RWPE1 (cell line): Measurements from ENCODE around the gene PLEKHD1.

ENCODE experiments used
- CTCF ChIA-PET: fragments of 350-600 bp; sonication (Branson Sonifier 250); formaldehyde crosslinking; extraction: SDS; loops from one replicate; lab custom pipeline; 2021; lab: Yijun Ruan, JAX
- POLR2A ChIA-PET: fragments of 400-600 bp; formaldehyde crosslinking; extraction: SDS; loops from one replicate; lab custom pipeline; 2020; ENCODE audit warnings: antibody characterized with exemption; ENCODE audit not compliant: low non-redundant PET; lab: Yijun Ruan, JAX
- DNase-seq: peaks from one replicate; pipeline ENCODE4 v3.0.0; 2012; ENCODE audit warnings: low spot score
- H3K27ac ChIP-seq: fragments of 450-650 bp; 2 replicates; pipeline ENCODE4 v1.5.1; 2017
- TF ChIP-seq, protein P1 (sequence below): fragments of 450-650 bp; conservative IDR thresholded peaks from 2 replicates; pipeline ENCODE4 v1.5.1; 2017; ENCODE audit warnings: low read depth, mild to moderate bottlenecking

Gene PLEKHD1

DNA sequence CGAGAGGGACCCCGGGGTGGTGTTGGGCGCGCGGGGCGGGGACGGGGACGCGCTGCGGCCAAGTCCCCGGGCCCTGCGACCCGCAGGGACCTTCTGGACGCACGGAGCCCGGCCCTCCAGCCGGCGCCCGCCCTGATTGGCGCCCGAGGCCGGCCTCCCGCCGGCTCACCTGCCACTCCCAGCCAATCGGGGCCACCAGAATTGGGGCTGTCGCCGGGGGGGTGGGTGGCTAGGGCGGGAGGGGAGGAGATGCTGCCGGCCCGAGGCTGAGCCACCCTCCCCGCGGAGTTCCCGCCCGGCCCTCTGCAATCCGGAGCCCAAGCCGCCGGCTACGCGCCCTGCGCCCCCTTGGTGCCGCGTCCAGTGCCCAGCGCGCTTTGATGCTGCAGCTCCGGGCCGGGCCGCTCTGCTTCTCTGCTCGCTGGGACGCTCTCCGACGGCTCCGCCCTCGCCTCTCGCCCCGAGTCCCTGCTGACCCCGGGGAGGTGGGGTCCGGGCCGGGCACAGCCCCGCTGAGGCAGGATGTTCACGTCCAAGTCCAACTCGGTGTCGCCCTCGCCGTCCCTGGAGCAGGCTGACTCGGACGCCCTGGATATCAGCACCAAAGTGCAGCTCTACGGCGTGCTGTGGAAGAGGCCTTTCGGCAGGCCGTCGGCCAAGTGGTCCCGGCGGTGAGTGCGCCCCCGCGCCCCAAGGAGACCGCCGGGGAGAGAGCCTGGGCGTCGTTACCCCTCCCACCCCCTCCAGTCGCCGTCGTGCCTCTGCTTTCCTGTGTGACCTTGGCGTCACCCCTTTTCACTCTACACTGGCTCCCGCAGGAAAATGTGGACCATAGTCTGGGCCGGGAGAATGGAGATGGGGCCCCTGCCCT is at the start of gene PLEKHD1:
TSS of gene PLEKHD1 (plus strand) at position 285 of the 871 bp plus-strand sequence. CDS start at position 523, 238 bp downstream.
- no peak within 1 kb of the TSS for H3K27ac ChIP-seq
- ChIA-PET POLR2A (no interaction called here), CTCF (interaction anchor here (0.5 to 1.1 kb wide), 3 partner anchors 25 to 99 kb away, joined by 3 read pairs; no protein-coding TSS in a partner anchor)
- TF ChIP-seq, protein P1, sequence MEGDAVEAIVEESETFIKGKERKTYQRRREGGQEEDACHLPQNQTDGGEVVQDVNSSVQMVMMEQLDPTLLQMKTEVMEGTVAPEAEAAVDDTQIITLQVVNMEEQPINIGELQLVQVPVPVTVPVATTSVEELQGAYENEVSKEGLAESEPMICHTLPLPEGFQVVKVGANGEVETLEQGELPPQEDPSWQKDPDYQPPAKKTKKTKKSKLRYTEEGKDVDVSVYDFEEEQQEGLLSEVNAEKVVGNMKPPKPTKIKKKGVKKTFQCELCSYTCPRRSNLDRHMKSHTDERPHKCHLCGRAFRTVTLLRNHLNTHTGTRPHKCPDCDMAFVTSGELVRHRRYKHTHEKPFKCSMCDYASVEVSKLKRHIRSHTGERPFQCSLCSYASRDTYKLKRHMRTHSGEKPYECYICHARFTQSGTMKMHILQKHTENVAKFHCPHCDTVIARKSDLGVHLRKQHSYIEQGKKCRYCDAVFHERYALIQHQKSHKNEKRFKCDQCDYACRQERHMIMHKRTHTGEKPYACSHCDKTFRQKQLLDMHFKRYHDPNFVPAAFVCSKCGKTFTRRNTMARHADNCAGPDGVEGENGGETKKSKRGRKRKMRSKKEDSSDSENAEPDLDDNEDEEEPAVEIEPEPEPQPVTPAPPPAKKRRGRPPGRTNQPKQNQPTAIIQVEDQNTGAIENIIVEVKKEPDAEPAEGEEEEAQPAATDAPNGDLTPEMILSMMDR = no peak
- DNase-seq = peak; percentile 11

DNA sequence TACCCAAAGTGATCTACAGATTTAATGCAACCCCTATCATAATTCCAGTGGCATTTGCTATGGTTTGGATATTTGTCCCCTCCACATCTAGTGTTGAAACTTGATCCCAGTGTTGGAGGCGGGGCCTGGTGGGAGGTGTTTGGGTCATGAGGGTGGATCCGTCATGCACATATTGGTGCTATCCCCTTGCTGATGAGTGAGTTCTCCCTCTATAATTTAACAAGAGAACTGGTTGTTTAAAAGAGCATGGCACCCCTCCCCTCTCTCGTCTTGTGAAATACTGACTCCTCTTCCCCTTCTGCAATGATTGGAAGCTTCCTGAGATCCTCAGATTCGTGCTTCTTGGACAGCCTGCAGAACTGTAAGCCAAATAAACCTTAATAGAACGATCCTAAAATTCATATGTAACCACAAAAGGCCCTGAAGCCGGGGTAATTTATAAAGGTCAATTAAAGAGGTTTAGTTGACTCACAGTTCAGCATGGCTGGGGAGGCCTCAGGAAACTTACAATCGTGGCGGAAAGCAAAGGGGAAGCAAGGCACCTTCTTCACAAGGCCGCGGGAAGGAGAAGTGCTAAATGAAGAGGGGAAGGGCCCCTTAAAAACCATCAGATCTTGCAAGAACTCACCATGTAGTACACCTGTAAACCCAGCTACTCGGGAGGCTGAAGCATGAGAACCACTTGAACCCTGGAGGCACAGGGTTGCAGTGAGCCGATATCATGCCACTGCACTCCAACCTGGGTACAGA is 44.8 kb upstream of the PLEKHD1 start:
- POLR2A ChIA-PET = no interaction called here
- H3K27ac ChIP-seq = no peak overlapping the region
- CTCF ChIA-PET = no interaction called here
- TF ChIP-seq, protein P1 = no peak
- no peak for DNase-seq

DNA sequence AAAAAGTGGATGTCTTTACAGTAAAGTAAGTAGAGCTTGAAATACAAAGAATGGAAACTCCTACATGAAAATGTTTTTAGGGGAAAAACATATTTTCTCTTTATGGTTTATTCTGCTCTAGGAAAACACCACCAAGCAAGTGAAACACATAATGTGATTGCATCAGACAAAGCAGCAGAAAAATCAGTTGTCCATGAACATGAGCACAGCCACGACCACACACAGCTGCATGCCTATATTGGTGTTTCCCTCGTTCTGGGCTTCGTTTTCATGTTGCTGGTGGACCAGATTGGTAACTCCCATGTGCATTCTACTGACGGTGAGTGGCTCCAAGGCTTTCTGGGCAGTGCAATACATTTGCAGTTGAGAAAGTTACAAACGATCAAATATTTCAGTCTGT is 42.6 kb upstream of the PLEKHD1 start:
- H3K27ac ChIP-seq = no peak overlapping the region
- POLR2A ChIA-PET = no interaction called here
- no peak for DNase-seq
- CTCF ChIA-PET = no interaction called here
- TF ChIP-seq, protein P1 = no peak

DNA sequence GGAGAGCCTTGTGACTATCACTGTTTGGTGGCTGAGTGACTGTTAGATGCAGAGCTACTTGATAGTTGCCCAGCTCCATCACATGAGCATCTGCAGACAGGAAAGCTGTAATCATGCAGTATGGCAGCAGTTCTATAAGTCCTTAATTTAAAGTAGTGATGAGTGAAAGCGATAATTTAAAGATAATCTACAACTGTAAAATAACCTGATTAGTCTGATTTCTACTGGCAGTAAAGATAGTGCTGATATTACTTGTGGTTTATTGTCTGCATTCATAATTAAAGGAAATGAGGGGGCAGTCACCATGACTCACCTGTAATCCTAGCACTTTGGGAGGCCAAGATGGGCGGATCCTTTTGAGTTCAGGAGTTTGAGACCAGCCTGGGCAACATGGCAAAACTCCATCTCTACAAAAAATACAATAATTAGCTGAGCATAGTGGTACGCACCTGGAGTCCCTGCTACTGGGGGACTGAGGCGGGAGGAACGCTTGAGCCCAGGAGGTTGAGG is 41.2 kb upstream of the PLEKHD1 start:
- H3K27ac ChIP-seq = no peak overlapping the region
- CTCF ChIA-PET = interaction anchor here (0.5 kb wide), 1 partner anchor 44 kb away, joined by 3 read pairs; no protein-coding TSS in a partner anchor
- no peak for DNase-seq
- POLR2A ChIA-PET = no interaction called here
- TF ChIP-seq, protein P1 = no peak

DNA sequence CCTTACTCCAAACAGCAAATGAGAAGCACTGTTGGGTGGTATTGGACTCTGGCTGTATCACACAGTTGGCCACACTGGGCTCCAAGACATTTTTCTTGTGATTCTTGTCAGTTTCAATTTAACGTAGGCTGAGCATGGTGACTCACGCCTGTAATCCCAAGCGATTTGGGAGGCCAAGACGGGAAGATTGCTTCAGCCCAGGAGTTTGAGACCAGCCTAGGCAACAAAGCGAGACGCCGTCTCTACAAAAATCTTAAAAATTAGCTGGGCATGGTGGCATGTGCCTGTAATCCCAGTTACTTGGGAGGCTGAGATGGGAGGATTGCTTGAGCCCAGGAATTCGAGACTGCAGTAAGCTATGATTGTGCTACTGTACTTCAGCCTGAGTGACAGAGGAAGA is 35.3 kb upstream of the PLEKHD1 start:
- no peak for DNase-seq
- ChIA-PET POLR2A (no interaction called here), CTCF (no interaction called here)

DNA sequence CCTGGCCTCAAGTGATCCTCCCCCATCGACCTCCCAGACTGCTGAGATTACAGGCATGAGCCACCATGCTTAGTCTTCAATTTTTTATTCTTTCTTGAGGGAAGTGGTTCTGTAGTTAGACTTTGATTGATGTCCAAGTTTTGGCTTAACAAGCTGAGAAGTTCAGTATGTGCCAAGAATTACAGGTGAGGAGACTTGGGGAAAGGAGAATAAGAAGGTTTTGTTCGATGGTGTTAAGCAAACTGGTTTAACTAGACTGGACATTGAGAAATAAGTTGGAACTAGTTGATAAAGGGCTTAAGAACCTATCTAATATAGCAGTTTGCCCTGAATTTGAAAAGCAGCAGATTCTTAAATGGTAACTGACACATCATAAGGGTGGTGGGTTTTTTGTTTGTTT is 32.6 kb upstream of the PLEKHD1 start:
- no peak for DNase-seq
- POLR2A ChIA-PET = no interaction called here
- TF ChIP-seq, protein P1 = no peak
- H3K27ac ChIP-seq = no peak overlapping the region
- CTCF ChIA-PET = no interaction called here

More for the DNA sequence above, 35.3 kb upstream of the PLEKHD1 start:
- no peak overlapping the region for H3K27ac ChIP-seq
- TF ChIP-seq, protein P1 = no peak
